Stimulated activated CD4-positive, alpha-beta T cell treated with anti-CD3 and anti-CD28 coated beads, TNF-alpha, amount 100 ng/mL, for 48 hours (primary cell): Measurements from ENCODE around the gene RUNX1.
"Not testable (repeated sequence)": the region's sequence is repeated elsewhere in the genome, so short reads cannot be mapped to it uniquely, and the experiment has no call there.

Experiments
- DNase-seq, 3 donors: peaks; one replicate each; pipeline ENCODE4 v3.0.0-alpha.2; 2020; ENCODE audit warnings: low read depth in 3 of 3

Gene RUNX1

DNA sequence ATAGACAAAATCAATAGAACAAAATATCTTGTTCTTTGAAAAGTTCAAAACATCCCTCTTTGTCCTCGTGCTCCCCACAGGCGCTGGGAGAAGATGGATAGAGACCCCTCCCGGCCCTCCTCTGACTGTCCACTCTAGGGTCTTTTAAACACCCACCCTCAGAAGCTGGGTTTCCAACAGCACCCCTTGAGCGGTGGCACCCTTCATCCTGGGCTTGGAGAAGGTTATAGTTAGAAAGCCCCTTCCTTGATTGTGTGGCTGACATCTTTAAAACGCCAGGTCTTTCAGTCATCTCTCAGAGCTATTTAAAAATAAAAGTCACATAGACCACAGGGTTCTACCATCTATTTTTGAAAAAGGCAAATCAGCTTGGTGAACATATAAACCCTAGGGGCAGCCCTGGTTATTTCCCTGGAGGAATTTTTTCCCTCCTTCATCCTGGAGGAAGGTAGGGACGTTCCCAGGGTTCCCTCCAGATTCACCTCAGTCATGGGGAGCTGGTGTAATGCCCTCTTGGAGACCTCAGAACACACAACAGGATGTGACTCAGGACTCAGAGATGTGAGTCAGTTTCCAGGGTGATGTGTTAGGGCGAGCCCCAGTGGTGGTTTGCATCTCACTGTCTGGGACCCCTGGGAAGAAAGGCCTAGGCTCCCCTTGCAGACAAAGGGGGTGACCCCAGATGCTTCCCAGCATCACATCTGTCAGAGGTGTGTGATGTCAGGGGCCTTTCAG lies 241.8 kb downstream of the RUNX1 start:
- peak; percentile 39 to 59 (median 45) for DNase-seq

DNA sequence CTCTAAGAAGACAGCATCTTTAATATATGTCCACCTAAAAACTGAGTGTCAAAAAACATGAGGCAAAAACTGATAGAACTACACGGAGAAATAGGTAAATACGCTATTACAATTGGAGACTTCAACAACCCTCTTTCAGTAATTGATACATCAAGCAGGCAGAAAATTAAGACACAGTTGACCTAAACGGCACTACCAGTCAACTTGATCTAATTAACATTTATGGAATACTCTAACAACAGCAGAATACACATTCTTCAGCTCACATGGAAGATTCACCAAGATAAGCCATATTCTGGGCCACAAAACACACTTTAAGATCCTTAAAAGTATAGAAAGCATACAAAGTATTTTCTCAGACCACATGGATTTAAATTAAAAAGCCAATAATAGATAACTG lies 242.7 kb downstream of the RUNX1 start:
- no peak for DNase-seq

DNA sequence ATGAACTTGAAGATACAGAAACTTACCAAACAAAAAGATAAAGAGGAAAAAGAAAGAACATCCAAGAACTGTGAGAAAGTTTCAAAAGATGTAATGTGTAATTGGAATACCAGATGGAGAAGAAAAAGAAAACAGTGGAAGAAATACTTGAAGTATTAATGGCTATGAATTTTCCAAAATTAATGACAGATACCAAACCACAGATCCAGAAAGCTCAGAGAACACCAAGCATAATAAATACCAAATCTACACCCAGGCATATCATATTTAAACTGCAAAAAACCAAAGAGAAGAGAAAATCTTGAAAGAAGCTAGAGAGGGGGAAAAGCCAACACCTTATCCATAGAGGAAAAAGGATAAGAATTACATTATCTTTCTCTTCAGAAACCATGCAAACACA lies 243.9 kb downstream of the RUNX1 start:
- no peak for DNase-seq

DNA sequence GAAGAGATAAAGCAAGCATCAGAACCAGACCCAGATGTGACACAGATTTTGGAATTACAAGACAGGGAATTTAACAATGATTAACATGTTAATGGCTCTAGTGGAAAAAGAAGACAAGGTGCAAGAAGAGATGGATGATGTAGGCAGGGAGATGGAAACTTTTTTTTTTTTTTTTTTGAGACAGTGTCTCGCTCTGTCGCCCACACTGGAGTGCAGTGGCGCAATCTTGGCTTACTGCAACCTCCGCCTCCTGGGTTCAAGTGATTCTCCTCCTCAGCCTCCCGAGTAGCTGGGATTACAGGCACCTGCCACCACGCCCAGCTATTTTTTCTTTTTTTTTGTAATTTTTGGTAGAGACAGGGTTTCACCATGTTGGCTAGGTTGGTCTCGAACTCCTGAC lies 244.5 kb downstream of the RUNX1 start:
- DNase-seq, result not testable (repeated sequence)

DNA sequence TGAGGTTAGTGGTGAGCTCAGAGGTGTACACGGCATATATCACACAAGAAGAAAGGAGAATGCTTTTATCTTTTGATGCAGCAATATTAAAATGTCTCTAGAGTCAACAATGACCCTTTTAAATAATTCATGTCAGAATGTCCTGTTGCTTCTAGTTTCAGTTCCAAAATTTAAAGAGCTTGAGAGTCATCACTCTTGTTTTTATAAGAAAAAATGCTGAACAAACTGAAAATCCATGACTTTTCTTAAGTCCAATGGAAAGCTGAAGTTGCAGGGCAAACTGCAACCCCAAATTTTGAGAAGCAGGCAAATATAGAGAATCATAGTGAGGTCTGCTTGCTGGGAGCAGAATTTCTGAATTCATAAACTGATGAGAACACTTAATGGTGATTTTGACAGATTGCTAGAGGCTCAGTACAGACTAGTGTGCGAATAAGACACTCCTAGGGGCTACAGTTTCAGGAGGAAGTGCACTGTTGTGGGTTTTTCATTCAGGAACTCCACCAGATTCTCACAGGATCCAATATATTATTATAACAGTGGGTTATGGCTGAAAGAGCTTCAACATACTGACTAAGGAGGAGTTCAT lies 245.2 kb downstream of the RUNX1 start:
- DNase-seq, result no peak

DNA sequence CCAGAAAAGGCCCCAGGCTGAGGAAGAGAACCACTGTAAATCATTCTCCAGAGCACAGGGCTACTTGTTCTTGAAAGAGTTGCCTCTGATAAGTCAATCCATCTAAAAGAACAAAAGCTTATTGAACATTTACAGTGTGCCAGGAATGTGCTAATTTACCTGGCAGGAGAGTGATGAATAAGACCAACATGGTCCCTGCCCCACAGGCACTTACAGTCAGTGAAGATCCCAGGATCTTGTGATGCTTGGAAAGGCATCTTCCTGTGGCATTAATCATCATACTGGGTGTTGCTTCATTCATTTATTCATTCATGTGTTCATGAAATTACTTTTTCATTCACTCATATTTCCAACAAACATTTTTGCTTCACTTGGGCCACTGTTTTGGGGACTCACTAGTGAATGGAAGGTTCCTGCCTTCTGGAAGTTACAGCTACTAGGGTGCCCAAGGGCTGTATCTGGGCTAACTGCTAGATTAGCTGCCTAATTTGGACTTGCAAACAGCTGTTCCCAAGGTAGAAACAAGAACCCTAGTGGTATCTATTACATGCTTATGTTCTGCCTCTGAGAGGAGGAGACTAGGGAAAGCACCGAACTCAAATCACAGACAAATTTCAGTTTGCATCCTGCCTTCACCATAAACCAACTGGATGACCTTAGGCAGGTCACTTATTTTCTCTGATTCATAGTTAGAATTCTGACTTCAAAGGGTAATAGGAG lies 246.8 kb downstream of the RUNX1 start:
- DNase-seq, result no peak

DNA sequence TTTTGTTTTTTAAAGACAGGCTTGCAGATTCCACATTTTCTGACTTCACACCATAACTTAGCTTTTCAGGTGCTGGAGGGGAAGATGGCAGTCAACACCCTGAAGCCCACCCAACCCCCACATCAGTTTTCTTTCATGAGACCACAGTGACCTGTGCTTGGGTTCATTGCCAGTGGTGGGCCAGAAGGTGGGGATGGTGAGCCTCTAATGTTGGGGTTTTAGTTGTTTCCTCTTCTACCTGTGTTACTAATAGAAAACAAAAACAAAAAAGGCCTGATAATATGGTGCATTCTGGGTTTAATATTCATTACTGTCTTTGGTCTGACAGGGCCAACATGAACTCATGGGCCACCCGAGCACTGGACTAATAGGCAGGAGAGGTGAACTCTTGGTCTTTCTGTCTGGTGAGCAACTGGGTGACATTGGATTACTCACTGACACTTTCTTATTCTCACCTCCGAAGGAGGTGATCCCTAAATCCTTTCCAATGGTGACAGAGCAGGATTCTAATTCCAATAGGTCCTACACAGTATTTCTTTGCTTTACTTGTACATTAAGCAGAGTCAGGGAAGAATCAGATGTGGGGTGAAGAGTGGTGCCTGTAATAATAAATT lies 247.5 kb downstream of the RUNX1 start:
- DNase-seq, result no peak

DNA sequence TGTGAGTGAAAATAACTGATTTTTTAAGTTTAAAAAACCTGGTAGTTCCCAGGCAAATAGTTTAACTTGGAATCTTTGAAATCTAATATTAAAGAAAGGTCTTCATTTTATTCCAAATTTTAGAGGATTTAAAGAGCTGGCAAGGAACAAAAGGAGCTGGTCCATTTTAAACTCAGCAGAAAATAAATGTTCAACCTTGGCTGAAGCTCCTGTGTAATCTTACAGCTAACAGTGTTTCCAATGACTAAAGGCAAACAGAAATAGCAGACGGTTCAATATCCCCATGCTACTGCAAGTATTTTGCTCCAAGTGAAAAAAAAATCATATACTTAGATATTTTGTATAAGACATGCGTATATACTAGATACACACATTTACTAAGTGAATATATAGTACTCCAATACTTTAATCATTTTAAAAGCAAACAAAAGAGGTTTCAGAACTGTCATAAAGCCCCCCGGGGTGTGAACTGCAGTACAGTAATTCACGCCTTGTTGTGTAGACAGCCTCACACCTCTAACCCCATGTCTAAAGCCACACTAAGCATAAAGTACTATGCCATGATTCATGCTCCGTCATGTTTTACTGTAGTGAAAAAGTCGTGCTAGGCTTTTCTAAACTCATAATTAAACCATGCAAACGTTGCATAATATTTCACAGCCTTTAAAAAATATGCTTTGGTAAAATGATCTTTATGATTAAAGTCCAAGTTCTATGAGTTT lies 248.1 kb downstream of the RUNX1 start:
- DNase-seq, result no peak

DNA sequence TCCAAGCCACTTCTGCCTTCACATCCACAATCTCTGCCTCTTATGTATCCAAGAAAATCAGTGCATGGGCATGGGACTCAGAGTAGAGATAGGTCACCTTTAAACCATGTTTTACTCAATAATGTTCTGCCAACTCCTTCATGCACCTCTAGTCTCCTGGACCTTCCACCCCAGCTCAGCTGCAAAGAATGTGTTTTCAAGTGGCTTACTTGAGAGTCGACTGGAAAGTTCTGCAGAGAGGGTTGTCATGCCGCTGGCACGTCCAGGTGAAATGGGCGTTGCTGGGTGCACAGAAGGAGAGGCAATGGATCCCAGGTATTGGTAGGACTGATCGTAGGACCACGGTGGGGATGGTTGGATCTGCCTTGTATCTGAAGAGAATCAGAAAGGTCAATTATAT lies 250.0 kb downstream of the RUNX1 start:
- DNase-seq, result no peak

DNA sequence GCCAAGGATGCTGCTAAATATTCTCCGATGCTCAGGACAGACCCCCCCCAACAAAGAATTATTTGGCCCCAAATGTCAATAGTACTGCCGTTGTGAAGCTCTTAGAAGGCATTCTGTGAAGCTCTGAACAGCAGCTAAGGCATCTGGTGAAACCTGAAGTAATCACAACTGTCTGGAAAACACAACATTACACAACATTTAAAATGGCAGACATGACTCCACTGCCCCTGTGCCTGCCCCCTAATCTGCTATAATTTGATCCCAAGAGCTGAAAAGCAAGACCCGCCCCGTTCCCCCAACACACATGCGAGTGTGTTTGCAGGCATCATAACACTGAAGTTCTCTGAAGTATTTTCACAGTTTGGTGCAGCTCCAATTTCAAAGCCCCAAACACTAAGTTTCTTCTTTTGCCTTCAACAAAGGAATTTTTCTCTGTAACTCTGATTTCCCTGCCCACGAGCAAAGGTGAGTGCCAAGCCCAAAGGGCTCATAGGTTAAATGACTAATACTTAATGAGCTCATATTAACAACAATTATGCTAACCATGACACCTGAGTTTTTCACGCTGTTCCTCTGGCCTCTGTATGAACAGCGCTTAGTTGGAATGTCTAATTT lies 251.1 kb downstream of the RUNX1 start:
- no peak for DNase-seq

DNA sequence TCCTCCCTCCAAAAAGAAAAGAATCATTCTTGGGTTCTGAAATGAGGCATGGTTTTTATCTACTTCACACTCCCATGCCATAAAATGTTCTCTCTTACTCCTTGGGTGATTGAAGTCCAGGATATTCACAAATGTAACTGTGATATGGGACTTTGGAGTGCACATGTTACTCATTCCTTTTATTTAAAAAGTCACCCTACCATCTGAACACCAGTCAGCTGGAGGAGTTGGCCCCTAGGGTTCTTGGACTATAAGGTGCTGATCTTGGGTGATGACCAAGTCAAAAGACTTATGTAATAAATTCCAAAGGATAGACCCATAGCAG lies 251.9 kb downstream of the RUNX1 start:
- DNase-seq, result no peak

DNA sequence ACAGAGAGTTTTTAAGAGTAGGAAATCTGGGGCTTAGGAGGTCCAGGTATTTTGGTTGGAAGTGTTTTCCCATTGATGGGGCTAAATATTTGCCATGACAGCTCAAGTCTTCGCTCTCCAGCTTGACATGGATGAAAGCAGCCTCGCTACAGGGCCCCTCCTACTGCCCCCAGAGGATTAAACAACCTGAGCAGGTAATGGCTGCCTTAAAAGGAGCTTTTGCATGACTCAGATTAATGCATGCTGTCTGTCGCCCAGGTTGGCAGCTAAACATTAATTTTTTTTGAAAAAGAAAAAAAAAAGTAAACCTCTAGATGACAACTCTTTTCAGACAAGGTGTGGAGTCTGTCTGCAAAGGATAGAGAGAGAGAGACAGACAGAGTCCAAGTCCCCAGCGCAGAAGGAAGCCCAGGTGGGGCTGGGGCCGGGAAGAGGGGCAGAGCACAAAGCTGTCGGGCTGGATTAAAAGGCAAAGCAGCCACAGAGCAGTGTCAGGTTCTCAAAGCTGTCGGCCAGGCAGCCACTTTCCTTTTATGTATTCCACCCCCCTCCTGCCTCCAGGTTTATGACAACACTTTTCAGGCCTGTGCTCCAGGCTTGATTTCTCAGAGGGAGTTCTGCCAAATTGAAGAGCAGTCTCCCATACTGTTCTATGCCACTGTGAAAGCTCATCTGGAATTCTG lies 252.4 kb downstream of the RUNX1 start:
- DNase-seq, result no peak

DNA sequence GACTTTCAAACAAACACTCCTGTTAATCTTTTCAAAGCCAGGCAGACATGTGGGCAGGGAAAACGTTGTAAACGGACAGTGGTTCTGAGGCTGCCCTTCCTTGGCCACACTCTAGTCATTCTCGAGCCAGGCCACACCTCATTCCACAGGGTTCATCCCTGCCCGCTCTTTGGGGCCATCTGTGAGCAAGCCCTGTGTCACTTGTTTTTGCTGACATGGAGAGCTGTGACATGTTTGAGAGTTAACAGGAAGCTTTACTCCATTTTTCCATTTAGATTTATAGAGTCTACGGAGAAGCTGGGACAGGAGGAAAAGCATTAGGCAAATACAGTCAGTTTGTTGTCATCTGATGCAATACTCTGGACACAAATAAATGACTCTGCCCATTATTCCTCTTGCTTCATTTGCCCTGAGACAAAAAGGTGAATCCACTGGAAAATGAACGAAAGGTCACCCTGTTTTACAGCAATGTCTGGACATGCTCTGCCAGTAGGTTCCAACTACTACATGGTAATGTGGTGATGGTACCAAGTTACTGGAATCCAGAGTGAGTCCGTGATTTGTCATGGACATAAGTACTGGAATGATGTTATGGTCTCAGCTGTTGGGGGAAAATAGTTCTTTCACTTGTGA lies 253.4 kb downstream of the RUNX1 start:
- no peak for DNase-seq

DNA sequence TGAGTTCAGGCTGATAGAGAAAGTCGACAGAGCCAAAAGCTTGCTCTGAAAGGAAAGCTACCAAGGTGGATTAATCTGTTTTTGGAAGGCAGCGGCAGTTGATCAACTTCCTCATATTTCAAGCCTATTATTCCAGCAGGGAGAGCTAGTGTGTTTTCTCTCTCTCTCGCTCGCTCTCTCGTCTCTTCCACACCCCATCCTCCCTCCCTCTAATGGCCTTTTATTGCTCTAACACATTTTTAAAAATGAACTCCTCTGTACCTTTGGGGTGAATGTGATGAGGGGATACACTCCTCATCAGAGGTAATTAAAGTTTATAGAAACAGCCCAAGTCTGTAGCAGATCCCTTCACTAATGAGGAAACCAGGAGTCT lies 253.9 kb downstream of the RUNX1 start:
- DNase-seq, result no peak

DNA sequence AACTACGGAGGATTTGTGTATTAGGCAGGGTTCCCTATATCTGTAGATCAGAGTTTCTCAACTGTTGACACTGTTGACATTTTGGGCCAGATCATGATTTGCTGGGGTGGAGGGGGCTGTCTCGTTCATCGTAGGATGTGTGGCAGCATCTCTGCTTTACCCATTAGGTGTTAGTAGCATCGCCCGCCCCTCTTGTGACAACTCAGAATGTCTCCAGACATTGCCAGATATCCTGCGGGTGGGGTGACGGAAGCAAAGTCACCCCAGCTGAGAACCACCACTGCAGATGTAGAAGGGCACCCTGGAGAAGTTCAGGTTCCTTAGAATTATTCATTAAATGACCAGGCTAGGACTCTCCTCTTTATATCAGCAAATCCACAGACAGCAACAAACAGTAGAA lies 254.4 kb downstream of the RUNX1 start:
- no peak for DNase-seq

DNA sequence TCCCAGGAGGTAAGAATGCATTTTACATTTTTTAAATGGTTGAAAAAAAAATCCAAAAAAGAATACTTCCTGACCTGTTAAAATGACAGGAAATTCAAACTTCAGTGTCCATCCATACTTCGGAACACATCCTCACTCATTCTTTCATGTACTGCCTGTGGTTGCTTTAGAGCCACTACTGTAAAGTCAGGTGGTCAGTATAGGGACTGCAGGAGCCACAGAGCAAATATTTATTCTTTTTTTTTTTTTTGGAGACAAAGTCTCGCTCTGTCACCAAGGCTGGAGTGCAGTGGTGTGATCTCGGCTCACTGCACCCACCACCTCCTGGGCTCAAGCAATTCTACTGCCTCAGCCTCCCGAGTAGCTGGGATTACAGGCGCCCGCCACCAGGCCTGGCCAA lies 255.6 kb downstream of the RUNX1 start:
- DNase-seq, result no peak

DNA sequence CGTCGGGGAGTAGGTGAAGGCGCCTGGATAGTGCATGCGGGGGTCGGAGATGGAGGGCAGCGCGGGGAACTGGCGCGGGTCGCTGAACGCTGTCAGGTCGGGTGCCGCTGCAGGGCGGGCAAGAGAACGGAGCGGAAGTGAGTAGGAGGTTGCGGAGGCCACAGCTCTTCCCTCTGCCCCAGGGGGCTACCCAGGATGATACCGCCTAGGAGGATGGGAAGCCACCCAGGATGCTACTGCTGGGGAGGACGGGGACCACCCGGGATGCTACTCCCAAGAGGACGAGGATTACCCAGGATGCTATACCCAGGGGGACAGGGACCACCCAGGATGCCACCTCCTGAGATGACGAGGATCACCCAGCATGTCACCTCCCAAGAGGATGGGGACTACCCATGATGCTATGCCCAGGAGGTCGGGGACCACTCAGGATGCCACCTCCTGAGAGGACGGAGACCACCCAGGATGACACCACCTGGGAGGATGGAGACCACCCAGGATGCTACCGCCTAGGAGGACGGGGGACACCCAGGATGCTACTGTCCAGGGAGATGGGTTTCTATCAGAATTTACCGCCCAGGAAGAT lies 256.5 kb downstream of the RUNX1 start:
- no peak for DNase-seq

DNA sequence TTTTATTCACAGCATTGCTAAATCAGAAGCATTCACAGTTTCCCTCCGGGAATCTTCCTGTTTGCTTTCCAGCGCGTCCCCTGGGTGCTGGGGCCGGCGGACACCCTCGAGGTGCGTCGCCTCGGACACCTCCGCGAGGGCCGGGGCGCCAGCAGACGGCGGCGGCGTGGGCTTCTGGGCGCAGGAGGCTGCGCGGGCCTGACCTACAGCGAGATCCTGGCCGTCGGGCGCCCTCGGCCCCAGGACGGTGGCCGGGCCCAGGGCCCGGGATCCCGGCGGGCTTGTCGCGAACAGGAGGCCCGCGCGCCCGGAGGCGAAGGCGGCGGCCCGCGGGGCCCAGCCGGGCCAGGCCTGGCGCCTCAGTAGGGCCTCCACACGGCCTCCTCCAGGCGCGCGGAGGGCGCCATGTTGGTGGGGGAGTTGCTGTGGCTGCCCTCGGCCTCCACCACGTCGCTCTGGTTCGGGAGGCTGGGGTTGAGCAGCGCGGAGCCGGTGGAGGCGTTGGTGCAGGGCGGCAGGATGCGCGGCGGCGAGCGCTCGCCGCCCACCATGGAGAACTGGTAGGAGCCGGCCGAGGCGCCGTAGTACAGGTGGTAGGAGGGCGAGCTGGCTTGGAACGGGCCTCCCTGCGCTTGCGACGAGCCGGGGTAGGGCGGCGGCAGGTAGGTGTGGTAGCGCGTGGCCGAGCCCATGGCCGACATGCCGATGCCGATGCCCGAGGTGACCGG lies 257.2 kb downstream of the RUNX1 start:
- DNase-seq, result no peak

DNA sequence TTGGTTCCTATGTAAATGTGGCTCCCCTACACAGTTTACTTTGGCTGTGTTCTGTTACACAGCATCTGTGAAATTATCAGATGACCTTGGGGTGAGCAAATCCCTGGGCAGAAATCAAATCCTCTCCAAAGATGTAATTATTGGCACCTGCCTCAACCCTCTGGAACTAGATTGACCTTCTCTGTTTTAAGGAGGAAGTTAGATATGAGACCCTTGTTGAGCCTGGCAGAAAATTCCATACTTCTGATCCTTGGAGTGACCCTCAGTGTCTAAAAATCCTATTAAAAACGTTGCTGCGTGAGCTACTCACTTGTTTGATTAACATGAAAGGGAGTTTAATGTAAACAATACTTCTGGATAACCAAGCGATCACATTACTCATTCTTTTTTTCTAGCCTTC lies 258.3 kb downstream of the RUNX1 start:
- no peak for DNase-seq

DNA sequence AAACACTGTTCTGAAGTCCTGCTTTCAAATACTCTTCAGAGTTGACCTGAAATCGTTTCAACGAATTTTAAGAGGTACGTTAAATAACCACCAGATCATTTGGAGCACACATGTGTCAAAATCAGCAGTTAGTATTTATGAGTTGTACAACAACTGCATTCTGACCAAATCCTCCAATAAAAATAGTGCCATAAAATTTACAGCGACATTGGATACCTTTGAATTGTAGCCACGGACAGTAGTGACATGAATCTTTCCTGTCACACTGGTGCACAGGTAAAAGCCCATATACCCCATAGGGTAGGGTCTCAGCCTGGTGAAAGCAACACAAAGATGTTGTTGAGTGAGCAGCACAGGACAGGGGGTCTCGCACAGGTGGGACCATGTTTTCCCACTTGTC lies 258.8 kb downstream of the RUNX1 start:
- DNase-seq, result no peak
